HG03108 (cell line): ENCODE measurements around the gene LEKR1.
A peak's percentile ranks its signal among the peaks of the same experiment; 100 is the strongest.

Source experiments
- ATAC-seq: cut with Tn5 transposase; IDR thresholded peaks from one replicate; pipeline ENCODE4 v1.9.1; 2021; ENCODE audit warnings: moderate library complexity; ENCODE audit not compliant: unreplicated experiment

The LEKR1 gene

GRCh38 chr3:157077565-157077991 is 251.4 kb downstream of the LEKR1 start:
- no peak for ATAC-seq

GRCh38 chr3:157078131-157078810 is 252.1 kb downstream of the LEKR1 start:
- no peak for ATAC-seq

- no peak for ATAC-seq
These were observed 252.6 kb downstream of the LEKR1 start for GRCh38 chr3:157078811-157079185.

DNA sequence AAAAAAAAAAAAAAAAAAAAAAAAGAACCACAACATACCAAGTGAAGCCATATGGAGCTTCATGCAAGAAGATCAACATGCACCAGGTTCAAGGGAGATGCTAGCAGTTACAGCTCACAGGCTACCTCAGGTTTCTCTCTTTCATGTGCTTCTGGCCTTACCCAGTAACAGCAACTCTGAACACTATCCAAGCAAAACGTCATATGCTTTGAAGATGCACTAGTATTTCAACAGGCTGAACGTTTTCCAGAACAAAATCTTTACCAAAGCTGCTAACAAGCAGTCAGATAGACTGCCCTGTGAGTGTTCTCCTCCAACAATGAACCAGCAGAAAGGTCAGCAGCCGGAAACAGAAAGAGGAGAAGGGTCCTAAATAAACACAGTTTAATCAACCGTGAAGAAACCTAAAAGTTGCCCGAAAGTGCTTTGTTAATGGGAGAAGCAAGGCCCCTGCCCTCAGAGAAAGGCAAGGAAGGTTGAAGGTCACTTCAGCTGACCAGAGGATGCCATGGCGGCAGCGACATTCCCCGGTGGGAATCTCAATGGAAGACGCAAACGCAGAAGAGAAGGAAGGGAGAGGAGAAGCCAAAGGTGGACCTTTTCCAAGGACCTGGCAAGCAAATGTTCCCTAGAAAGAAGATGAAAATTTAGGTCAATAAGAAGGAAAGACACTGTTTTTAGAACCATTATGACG is 253.7 kb downstream of the LEKR1 start:
- no peak for ATAC-seq

- ATAC-seq = peak; percentile 68
These were observed 255.6 kb downstream of the LEKR1 start for GRCh38 chr3:157081626-157082210.

- no peak for ATAC-seq
These were observed 256.3 kb downstream of the LEKR1 start for GRCh38 chr3:157082305-157082982.

DNA sequence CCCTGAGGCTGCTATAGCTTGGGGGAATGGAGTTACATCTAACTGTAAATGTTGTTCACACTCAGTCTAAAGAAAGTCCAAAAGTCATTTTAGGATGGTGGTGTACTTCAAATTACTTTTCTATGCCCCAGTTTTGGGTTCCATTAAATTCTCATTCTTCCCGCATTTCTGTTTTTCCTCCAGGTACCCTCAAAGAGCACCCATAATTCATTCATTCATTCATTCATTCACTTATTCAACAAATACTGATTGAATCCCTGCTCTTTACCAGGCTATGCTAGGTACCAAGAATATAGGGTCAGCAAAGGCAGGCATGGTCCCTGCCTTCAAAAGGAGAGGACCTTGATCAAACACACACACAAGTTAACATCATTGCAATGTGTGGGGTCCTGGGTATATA is 257.7 kb downstream of the LEKR1 start:
- ATAC-seq = no peak

GRCh38 chr3:157086060-157086750 is 260.1 kb downstream of the LEKR1 start:
- no peak for ATAC-seq

GRCh38 chr3:157086775-157087174 is 260.6 kb downstream of the LEKR1 start:
- ATAC-seq = no peak

DNA sequence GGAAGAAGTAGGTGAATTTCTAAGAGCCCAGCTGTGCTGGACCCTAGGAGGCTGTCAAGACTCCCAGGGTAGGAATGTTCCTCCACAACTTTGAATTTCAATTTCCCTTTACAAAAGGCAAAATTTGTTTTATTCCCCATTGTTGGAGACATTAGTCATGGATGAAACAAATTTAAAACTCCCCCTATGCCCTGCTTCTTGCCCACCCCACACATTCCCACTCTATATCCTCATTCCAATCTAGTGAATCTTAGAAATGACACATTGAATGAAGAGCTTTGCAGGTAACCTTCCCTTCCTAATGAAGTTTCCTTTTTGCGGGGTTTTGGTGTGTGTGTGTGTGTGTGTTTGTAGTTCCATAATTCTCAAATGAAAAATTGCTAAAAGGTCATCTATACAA is 261.2 kb downstream of the LEKR1 start:
- ATAC-seq = no peak

DNA sequence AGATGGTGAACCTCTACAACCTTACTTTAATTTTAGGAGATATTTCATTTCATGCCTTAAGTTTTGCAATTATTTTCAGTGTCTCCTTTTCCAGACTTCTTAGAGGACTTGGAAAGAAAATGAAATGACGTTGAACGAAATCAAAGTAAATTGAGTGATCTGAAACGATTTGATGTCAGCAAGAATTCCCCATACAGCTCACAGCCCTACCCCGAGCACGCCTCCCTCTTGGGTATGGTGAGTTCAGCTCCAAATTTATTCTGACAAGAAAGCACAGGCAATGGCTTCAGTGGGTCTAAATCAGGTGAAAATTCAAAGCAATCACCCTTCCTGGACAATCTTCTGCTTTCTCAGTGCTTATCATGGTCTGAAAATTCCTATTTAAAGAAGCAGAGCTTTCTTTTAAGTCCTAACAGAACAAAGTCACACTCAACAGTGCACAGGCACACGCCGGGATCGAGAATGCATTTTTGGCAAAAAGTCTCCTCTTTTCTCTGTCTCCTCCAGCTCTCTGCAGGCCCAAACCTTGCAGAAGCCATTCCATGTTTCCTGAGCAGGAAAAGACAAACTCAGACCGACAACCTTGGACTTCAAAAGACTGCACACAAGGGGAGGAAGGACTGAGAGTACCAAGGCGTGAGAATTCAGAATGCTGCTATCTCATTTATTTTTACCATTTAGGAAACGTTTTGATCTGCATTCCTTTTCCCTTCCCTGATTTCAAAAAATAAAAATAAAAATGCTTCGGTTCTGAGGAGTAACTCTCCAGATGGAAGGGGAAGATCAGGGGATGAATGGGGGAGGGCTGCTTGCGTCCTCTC is 261.8 kb downstream of the LEKR1 start:
- ATAC-seq = no peak

DNA sequence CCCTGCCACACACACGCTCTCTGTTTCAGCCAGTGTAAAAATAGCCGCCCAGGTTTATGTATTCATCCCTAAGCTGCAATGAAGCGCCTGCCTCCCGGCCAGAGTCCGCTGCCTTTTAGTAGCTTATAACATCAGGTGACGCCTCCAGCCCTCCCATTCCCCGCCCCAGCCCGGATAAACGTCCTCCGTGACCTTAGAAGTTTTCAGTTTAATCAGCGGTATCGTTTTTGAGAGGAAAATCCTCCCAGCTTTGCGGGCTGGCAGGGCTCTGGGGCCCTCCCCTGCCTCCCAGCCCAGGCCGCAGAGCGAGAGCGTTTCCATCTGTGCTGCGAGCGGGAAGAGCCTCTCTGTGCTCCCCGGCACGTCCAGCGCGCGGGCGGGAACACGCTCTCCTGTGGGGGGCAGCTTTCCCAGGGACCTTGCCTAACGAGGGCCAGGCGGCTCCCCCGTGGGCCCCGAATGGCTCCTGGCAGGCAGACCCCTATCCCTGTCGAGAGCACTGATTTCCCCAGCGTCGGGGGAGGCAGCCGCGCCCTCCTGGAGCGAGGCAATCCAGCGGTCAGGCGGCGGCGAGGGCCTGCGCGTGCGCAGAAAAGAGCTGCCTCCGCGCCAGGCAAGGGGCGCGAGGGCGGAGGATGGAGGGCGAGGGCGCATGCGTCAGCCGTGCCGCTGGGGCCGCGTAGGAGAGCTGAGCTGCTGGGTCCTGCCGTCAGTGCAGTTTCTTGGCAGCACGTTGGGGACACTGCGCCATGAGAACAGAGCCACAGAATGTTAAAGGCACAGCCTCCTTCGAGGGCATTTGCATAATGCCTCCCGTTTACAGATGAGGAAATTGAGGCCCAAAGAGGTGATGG is 262.7 kb downstream of the LEKR1 start:
- peak; percentile 63 for ATAC-seq

GRCh38 chr3:157089455-157090221 is 263.5 kb downstream of the LEKR1 start:
- ATAC-seq = peak; percentile 24

- no peak for ATAC-seq
These were observed 265.1 kb downstream of the LEKR1 start for GRCh38 chr3:157091083-157091833.

DNA sequence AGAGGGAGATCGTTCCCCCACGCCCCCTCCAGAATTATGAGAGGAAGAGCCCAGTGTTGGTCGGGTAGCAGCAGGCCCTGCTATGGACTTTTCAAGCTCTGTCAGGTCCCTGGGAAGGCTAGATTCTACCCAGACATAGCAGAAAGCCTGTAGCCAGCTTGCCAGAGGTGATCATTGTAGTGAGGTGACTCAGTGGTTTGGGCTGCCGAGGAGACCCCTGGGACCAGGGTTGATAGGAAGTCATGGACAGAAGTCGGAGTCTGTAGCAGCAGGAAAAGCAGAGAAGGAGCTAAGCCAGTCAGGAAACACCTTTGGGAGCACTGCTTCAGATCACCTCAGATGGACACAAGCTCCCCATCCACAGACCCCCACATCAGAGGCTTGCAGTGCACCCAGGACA is 266.1 kb downstream of the LEKR1 start:
- no peak for ATAC-seq

DNA sequence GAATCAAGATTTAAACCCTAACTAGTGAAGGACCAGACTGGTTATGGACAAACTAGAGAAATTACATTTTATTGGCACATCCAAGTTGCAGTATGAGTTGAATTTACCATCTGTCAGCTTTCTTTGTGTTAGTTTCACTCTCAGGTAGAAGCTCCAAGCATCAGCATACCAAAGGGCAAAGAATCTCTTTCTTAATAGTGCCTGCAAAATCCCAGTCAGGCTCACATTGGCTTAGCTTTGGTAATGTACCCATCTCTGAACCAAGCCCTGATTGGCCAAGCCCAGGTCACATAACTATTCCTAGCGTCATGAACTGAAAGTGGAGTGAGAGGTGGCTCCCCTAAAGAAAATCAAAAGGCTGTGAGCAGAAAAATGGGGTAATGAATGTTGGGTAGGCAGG is 266.9 kb downstream of the LEKR1 start:
- no peak for ATAC-seq

DNA sequence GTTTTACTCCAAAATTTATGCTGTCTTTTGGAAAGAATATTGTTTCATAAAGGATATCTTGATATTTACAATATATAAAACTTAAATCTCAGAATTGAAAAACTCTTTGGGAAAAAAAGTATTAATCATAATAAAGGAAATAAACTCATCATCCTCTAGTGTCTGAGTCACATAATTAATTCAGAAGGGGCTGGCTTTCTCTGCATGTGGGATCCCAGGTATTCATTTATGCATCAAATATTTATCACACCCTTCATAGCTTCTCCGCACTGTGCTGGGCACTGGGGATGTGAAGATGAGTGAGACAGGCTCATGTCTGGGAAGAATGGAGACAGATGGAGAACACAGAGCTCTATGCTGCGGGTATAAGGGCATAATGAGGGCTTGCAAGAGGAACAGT is 268.1 kb downstream of the LEKR1 start:
- ATAC-seq = no peak
